ENCODE data around the gene SLC39A1. TPM values are rescaled to one million over a fixed set of nuclear protein-coding genes. Genes with fewer than 3 reads are reported as not detected.
A peak's percentile ranks its signal among the peaks of the same experiment; 100 is the strongest.

Gene SLC39A1
- total RNA-seq, 1 donor from 2014 or later: 87.8 TPM

GRCh38 chr1:153995640-153996039, 32.3 kb upstream of the SLC39A1 start:
- DNase-seq (ENCODE audit: low spot score): no peak
- no peaks in the 10 kb centered on the region for H3K27me3 Mint-ChIP-seq (ENCODE audit: low read depth)
- H3K4me3 Mint-ChIP-seq (ENCODE audit: unreplicated experiment): no peak overlapping the region
- H3K4me1 Mint-ChIP-seq (ENCODE audit: low read depth): peaks cover 23% of the 10 kb centered on the region
- H3K36me3 Mint-ChIP-seq (ENCODE audit: low read depth): peaks cover 21% of the 10 kb centered on the region
- H3K9me3 Mint-ChIP-seq (ENCODE audit: low read depth): no peaks in the 10 kb centered on the region
- TF ChIP-seq CTCF (IDR thresholded peaks at IDR 0.05): no peak
- H3K27ac Mint-ChIP-seq (ENCODE audit: unreplicated experiment): peak overlapping the region; percentile 51

GRCh38 chr1:153995202-153995601, 31.9 kb upstream of the SLC39A1 start:
- Mint-ChIP-seq H3K9me3 (ENCODE audit: low read depth) (no peaks in the 10 kb centered on the region), H3K4me3 (ENCODE audit: unreplicated experiment) (no peak overlapping the region), H3K27me3 (ENCODE audit: low read depth) (no peaks in the 10 kb centered on the region), H3K4me1 (ENCODE audit: low read depth) (peaks cover 27% of the 10 kb centered on the region), H3K36me3 (ENCODE audit: low read depth) (peaks cover 21% of the 10 kb centered on the region), H3K27ac (ENCODE audit: unreplicated experiment) (no peak overlapping the region)
- TF ChIP-seq CTCF (IDR thresholded peaks at IDR 0.05): no peak
- DNase-seq (ENCODE audit: low spot score): no peak

- Mint-ChIP-seq H3K4me1 (ENCODE audit: low read depth) (peaks cover 35% of the 10 kb centered on the region), H3K36me3 (ENCODE audit: low read depth) (peaks cover 21% of the 10 kb centered on the region), H3K27me3 (ENCODE audit: low read depth) (no peaks in the 10 kb centered on the region), H3K9me3 (ENCODE audit: low read depth) (no peaks in the 10 kb centered on the region), H3K4me3 (ENCODE audit: unreplicated experiment) (peak overlapping the region; percentile 93), H3K27ac (ENCODE audit: unreplicated experiment) (peak overlapping the region; percentile 98)
- DNase-seq (ENCODE audit: low spot score): no peak
- TF ChIP-seq CTCF (IDR thresholded peaks at IDR 0.05): no peak
Observed at GRCh38 chr1:153991806-153992205, 28.5 kb upstream of the SLC39A1 start.

GRCh38 chr1:153991151-153991630, 27.9 kb upstream of the SLC39A1 start:
- Mint-ChIP-seq H3K27ac (ENCODE audit: unreplicated experiment) (peak overlapping the region; percentile 98), H3K4me3 (ENCODE audit: unreplicated experiment) (peak overlapping the region; percentile 93), H3K4me1 (ENCODE audit: low read depth) (peaks cover 40% of the 10 kb centered on the region), H3K27me3 (ENCODE audit: low read depth) (no peaks in the 10 kb centered on the region), H3K36me3 (ENCODE audit: low read depth) (peaks cover 21% of the 10 kb centered on the region), H3K9me3 (ENCODE audit: low read depth) (no peaks in the 10 kb centered on the region)
- TF ChIP-seq CTCF (IDR thresholded peaks at IDR 0.05): no peak
- no peak for DNase-seq (ENCODE audit: low spot score)

GRCh38 chr1:153990468-153991150, 27.3 kb upstream of the SLC39A1 start, which contains the start of gene RPS27:
TSS of gene RPS27 (plus strand) at chr1:153990762. CDS start at chr1:153990797, 35 bp downstream.
- H3K4me1 Mint-ChIP-seq (ENCODE audit: low read depth): peaks cover 40% of the 10 kb centered on the region
- H3K9me3 Mint-ChIP-seq (ENCODE audit: low read depth): no peaks in the 10 kb centered on the region
- no peaks in the 10 kb centered on the region for H3K27me3 Mint-ChIP-seq (ENCODE audit: low read depth)
- no peak for DNase-seq (ENCODE audit: low spot score)
- peaks cover 20% of the 10 kb centered on the region for H3K36me3 Mint-ChIP-seq (ENCODE audit: low read depth)
- peak within 1 kb of the TSS; percentile 98 for H3K27ac Mint-ChIP-seq (ENCODE audit: unreplicated experiment)
- no peak for TF ChIP-seq CTCF (IDR thresholded peaks at IDR 0.05)
- H3K4me3 Mint-ChIP-seq (ENCODE audit: unreplicated experiment): peak within 1 kb of the TSS; percentile 93
